Osteoblast (primary cell): ENCODE data around the gene CLECL1. TPM values are rescaled to one million over a fixed set of nuclear protein-coding genes. Genes with fewer than 3 reads are reported as not detected.
"Not testable (repeated sequence)": the region's sequence is repeated elsewhere in the genome, so short reads cannot be mapped to it uniquely, and the experiment has no call there.

Source experiments
- DNase-seq: peaks from one replicate; pipeline ENCODE4 v3.0.0; 2011; ENCODE audit warnings: low spot score, mixed read lengths; ENCODE audit not compliant: insufficient read length; ENCODE audit errors: missing footprints
- H2AFZ ChIP-seq: 2 replicates; pipeline ENCODE4 v1.6.0; 2011; ENCODE audit warnings: mild to moderate bottlenecking, low read length
- H3K27ac ChIP-seq: 2 replicates; pipeline ENCODE4 v1.5.1; 2011; ENCODE audit warnings: mild to moderate bottlenecking, low read depth, low read length, moderate library complexity
- H3K27me3 ChIP-seq: 2 replicates; pipeline ENCODE4 v1.6.0; 2012; ENCODE audit warnings: mild to moderate bottlenecking, control low read depth, inconsistent platforms, low read length, moderate library complexity; ENCODE audit not compliant: insufficient read depth
- H3K36me3 ChIP-seq: 2 replicates; pipeline ENCODE4 v1.5.1; 2011; ENCODE audit warnings: mild to moderate bottlenecking, low read length, control low read depth, moderate library complexity; ENCODE audit not compliant: insufficient read depth
- H3K4me1 ChIP-seq: 2 replicates; pipeline ENCODE4 v1.5.1; 2011; ENCODE audit warnings: mild to moderate bottlenecking, low read length, control low read depth, moderate library complexity; ENCODE audit not compliant: insufficient read depth
- H3K4me2 ChIP-seq: 2 replicates; pipeline ENCODE4 v1.6.0; 2011; ENCODE audit warnings: mild to moderate bottlenecking, low read length; ENCODE audit not compliant: insufficient read depth
- H3K4me3 ChIP-seq: fragments of 200-600 bp; sonication (generic); 3 replicates; pipeline ENCODE4 v1.5.1; 2012; ENCODE audit warnings: mild to moderate bottlenecking, low read length, inconsistent platforms; ENCODE audit not compliant: insufficient read depth
- H3K79me2 ChIP-seq: 2 replicates; pipeline ENCODE4 v1.6.0; 2012; ENCODE audit warnings: mild to moderate bottlenecking, low read length, control low read depth, inconsistent platforms; ENCODE audit not compliant: insufficient read depth
- H3K9me3 ChIP-seq: 2 replicates; pipeline ENCODE4 v1.5.1; 2011; ENCODE audit warnings: low read depth, low read length, control low read depth
- H4K20me1 ChIP-seq: 2 replicates; pipeline ENCODE4 v1.6.0; 2012; ENCODE audit warnings: mild to moderate bottlenecking, low read length, control low read depth; ENCODE audit not compliant: insufficient read depth
- total RNA-seq: library from RNA; depleted of rRNA; stranded (reverse); fragments of >200 nt; gene quantifications from 2 replicates; pipeline ENCODE4 v1.2.3, GENCODE V29; 2012
- TF ChIP-seq, protein P1 (sequence below): IDR thresholded peaks from 2 replicates; pipeline ENCODE4 v1.5.1; 2011; ENCODE audit warnings: mild to moderate bottlenecking, low read depth, low read length, moderate library complexity; ENCODE audit errors: extremely low read depth

CLECL1 gene
- total RNA-seq, 1 donor: not detected

DNA sequence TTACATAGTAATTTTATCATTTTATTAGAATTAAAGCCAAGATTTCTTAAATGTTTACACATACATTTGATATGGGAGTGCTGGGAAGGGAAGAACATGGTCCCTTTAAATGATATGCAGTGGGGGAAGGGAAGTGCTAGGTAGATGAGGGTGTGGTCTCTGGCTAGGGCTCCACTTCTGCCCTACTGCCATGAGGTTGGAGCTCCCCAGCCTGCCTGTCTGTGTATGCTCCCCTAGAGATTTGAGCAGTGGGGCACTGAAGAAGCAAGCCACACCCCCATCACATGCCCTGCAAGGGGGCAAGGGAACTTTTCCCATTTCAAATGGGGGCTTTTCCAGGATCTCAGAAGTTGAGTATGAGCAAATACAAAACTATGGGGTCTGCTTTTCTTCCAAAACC is 25.5 kb downstream of the CLECL1 start:
- no peak overlapping the region for H3K27ac ChIP-seq
- no peak overlapping the region for H3K4me3 ChIP-seq
- no peaks in the 10 kb centered on the region for H3K27me3 ChIP-seq
- H3K4me1 ChIP-seq: no peaks in the 10 kb centered on the region
- no peak for DNase-seq
- H4K20me1 ChIP-seq: no peaks in the 10 kb centered on the region
- no peaks in the 10 kb centered on the region for H3K79me2 ChIP-seq
- TF ChIP-seq, protein P1, sequence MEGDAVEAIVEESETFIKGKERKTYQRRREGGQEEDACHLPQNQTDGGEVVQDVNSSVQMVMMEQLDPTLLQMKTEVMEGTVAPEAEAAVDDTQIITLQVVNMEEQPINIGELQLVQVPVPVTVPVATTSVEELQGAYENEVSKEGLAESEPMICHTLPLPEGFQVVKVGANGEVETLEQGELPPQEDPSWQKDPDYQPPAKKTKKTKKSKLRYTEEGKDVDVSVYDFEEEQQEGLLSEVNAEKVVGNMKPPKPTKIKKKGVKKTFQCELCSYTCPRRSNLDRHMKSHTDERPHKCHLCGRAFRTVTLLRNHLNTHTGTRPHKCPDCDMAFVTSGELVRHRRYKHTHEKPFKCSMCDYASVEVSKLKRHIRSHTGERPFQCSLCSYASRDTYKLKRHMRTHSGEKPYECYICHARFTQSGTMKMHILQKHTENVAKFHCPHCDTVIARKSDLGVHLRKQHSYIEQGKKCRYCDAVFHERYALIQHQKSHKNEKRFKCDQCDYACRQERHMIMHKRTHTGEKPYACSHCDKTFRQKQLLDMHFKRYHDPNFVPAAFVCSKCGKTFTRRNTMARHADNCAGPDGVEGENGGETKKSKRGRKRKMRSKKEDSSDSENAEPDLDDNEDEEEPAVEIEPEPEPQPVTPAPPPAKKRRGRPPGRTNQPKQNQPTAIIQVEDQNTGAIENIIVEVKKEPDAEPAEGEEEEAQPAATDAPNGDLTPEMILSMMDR: no peak
- H3K36me3 ChIP-seq: no peaks in the 10 kb centered on the region
- no peaks in the 10 kb centered on the region for H3K9me3 ChIP-seq
- H3K4me2 ChIP-seq: no peak overlapping the region
- no peak overlapping the region for H2AFZ ChIP-seq

DNA sequence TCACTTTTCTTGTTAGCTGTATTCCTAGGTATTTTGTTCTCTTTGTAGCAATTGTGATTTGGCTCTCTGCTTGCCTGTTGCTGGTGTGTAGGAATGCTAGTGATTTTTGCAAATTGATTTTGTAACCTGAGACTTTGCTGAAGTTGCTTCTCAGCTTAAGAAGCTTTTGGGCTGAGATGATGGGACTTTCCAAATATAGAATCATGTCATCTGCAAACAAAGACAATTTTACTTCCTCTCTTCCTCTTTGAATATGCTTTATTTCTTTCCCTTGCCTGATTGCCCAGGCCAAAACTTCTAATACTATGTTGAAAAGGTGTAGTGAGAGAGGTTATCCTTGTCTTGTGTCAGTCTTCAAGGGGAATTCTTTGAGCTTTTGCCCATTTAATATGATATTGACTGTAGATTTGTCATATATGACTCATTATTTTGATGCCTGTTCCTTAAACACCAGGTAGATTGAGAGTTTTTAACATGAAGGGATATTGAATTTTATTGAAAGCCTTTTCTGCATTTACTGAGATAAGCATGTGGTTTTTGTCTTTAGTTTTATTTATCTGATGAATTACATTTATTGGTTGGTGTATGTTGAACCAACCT is 26.7 kb downstream of the CLECL1 start:
- DNase-seq: no peak

DNA sequence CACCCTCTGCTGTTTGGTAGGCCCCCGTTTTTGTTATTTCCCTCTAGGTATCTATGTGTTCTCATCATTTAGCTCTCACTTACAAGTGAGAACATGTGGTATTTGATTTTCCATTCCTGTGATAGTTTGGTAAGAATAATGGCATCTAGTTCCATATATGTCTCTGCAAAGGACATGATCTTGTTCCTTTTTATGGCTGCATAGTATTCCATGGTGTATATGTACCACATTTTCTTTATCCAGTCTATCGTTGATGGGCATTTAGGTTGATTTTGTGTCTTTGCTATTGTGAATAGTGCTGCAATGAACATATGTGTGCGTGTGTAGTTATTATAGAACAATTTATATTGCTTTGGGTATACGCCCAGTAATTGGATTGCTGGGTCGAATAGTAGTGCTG is 28.3 kb downstream of the CLECL1 start:
- H3K27me3 ChIP-seq, H2AFZ ChIP-seq, H3K36me3 ChIP-seq, H3K4me3 ChIP-seq, H3K4me1 ChIP-seq, H3K27ac ChIP-seq, H3K4me2 ChIP-seq, H3K79me2 ChIP-seq, DNase-seq, H3K9me3 ChIP-seq, H4K20me1 ChIP-seq: not testable (repeated sequence)

More for the DNA sequence above, 26.7 kb downstream of the CLECL1 start:
- Histone ChIP-seq H4K20me1 (no peaks in the 10 kb centered on the region), H3K79me2 (no peaks in the 10 kb centered on the region), H3K4me2 (no peak overlapping the region), H3K36me3 (no peaks in the 10 kb centered on the region), H3K27me3 (no peaks in the 10 kb centered on the region), H3K4me1 (no peaks in the 10 kb centered on the region), H3K27ac (no peak overlapping the region), H3K4me3 (no peak overlapping the region), H2AFZ (no peak overlapping the region), H3K9me3 (no peaks in the 10 kb centered on the region)
- TF ChIP-seq, protein P1: no peak

DNA sequence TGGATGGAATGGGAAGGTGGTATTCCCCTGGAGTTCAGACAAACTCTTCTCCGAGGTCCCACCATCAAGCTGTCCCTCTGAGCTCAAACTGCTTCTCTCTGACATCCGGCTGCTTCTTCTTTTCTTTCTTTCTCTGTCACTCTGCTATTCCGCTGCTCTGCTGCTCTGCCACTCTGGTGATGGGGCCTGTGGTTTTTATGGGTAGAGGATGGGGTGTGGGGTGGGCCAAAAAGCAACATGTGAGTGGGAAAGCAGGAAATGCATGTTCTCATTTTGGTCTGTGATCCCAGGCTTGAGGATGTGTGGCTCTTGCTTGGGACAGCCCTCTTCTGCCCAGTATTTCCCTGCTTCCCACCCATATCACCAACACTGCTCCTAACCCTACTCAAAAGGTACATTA is 30.6 kb downstream of the CLECL1 start:
- no peaks in the 10 kb centered on the region for H3K36me3 ChIP-seq
- peaks cover 3% of the 10 kb centered on the region for H3K4me1 ChIP-seq
- H3K4me2 ChIP-seq: no peak overlapping the region
- no peaks in the 10 kb centered on the region for H4K20me1 ChIP-seq
- TF ChIP-seq, protein P1: no peak
- no peak for DNase-seq
- H2AFZ ChIP-seq: no peak overlapping the region
- H3K27me3 ChIP-seq: no peaks in the 10 kb centered on the region
- no peak overlapping the region for H3K27ac ChIP-seq
- H3K9me3 ChIP-seq: no peaks in the 10 kb centered on the region
- no peak overlapping the region for H3K4me3 ChIP-seq
- H3K79me2 ChIP-seq: no peaks in the 10 kb centered on the region
